IgD-negative memory B cell (primary cell): Measurements from ENCODE around the gene RPRD1A. TPM values are rescaled to one million over a fixed set of nuclear protein-coding genes. Genes with fewer than 3 reads are reported as not detected.
A peak's percentile ranks its signal among the peaks of the same experiment; 100 is the strongest.
"Not testable (repeated sequence)": the region's sequence is repeated elsewhere in the genome, so short reads cannot be mapped to it uniquely, and the experiment has no call there.

Experiments
- H3K27ac Mint-ChIP-seq, 3 donors: one replicate each; pipeline ENCODE4 v1.8.0; 2020 to 2022; ENCODE audit warnings: mild to moderate bottlenecking in 3 of 3, mixed read lengths in 3 of 3, moderate library complexity in 1 of 3
- H3K27me3 Mint-ChIP-seq: one replicate; pipeline ENCODE4 v1.8.0; 2021; ENCODE audit warnings: mixed read lengths
- H3K36me3 Mint-ChIP-seq: one replicate; pipeline ENCODE4 v1.8.0; 2020; ENCODE audit warnings: mild to moderate bottlenecking, mixed read lengths
- H3K4me1 Mint-ChIP-seq, 3 donors: one replicate each; pipeline ENCODE4 v1.8.0; 2020 to 2022; ENCODE audit warnings: mixed read lengths in 3 of 3, mild to moderate bottlenecking in 1 of 3
- H3K4me3 Mint-ChIP-seq, 4 donors: one replicate each; pipeline ENCODE4 v1.8.0; 2020 to 2022; ENCODE audit warnings: mild to moderate bottlenecking in 4 of 4, mixed read lengths in 4 of 4, moderate library complexity in 3 of 4
- H3K9me3 Mint-ChIP-seq, 3 donors: one replicate each; pipeline ENCODE4 v1.8.0; 2020 to 2021; ENCODE audit warnings: mixed read lengths in 3 of 3, mild to moderate bottlenecking in 1 of 3
- polyA plus RNA-seq: library from polyadenylated mRNA; unstranded; fragments of 300-500 nt; fragmentation: Illumina TruSeq; gene quantifications from one replicate; pipeline ENCODE4 v1.2.3, GENCODE V29; 2021

Gene RPRD1A
- polyA plus RNA-seq, 1 donor from 2014 or later = 15.6 TPM

DNA sequence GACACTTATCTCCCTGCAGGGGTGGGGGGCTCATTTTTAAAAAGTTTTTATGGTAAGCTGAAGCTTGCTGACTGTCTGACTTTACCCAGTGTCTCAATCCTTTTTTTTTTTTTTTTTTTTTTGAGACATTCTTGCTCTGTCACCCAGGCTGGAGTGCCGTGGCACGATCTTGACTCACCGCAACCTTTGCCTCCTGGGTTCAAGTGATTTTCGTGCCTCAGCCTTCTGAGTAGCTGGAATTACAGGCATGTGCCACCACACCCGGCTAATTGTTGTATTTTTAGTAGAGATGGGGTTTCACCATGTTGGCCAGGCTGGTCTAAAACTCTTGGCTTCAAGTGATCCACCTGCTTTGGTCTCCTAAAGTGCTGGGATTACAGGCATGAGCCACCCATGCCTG is 24.8 kb upstream of the RPRD1A start:
- H3K27ac Mint-ChIP-seq, H3K27me3 Mint-ChIP-seq, H3K4me1 Mint-ChIP-seq, H3K9me3 Mint-ChIP-seq, H3K36me3 Mint-ChIP-seq, H3K4me3 Mint-ChIP-seq: not testable (repeated sequence)

DNA sequence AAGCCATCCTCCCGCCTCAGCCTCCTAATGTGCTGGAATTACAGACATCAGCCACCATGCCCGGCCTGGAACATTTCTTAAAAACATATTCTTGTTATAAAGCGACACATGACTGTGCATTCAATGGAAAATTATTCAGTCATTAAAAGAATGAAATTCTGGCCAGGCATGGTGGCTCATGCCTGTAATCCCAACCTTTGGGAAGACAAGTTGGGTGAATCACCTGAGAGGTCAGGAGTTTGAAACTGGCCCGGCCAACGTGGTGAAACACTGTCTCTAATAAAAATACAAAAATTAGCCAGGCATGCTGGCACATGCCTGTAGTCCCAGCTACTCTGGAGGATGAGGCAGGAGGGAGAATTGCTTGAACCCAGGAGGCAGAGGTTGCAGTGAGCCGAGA is 21.6 kb upstream of the RPRD1A start:
- no peaks in the 10 kb centered on the region for H3K36me3 Mint-ChIP-seq
- no peaks in the 10 kb centered on the region for H3K9me3 Mint-ChIP-seq
- H3K4me3 Mint-ChIP-seq = peak overlapping the region in 1 of 4 donors; percentile 31
- H3K4me1 Mint-ChIP-seq = peaks cover 7 to 13% (median 8%) of the 10 kb centered on the region in 3 donors
- no peak overlapping the region for H3K27ac Mint-ChIP-seq
- H3K27me3 Mint-ChIP-seq = no peaks in the 10 kb centered on the region

DNA sequence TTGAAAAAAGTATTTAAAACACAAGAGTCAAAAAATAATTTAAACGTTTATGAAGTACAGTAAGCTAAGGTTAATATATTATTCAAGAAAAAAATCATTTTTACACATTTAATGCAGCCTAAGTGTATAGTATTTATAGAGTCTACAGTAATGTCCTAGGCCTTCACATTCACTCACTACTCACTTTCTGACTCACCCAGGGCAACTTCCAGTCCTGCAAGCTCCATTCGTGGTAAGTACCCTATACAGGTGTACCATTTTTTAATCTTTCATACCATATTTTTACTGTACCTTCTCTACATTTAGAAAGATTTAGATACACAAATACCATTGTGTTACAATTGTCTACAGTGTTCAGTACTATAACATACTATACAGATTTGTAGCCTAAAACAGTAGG is 20.9 kb upstream of the RPRD1A start:
- Mint-ChIP-seq H3K27ac (no peak overlapping the region), H3K27me3 (peaks cover 3% of the 10 kb centered on the region), H3K4me3 (no peak overlapping the region), H3K4me1 (peaks cover 12 to 16% (median 14%) of the 10 kb centered on the region in 3 donors), H3K9me3 (peaks cover 0 to 2% (median 0%) of the 10 kb centered on the region in 3 donors), H3K36me3 (no peaks in the 10 kb centered on the region)

DNA sequence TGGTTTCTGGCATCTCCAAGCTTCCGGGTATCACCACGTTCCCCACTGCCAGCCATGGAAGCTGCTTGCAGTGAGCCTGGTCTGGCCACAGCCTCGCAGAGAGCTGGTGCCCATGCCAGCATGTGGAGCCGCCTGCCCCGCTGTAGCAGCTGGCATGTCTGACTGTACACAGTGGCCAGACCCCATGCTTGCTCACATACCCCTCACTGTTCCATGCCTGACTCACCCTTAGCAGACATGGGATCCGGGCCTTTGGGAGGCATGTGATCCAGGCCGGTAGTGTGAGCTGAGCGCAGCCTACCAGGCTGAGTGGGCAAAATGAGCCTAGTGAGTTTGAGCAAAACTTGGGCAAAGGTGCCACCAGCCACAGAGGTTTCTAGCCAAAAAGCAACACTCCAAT is 18.8 kb upstream of the RPRD1A start:
- H3K4me1 Mint-ChIP-seq = peaks cover 19 to 20% (median 20%) of the 10 kb centered on the region in 3 donors
- peaks cover 5% of the 10 kb centered on the region for H3K27me3 Mint-ChIP-seq
- H3K27ac Mint-ChIP-seq = no peak overlapping the region
- peaks cover 0 to 2% (median 2%) of the 10 kb centered on the region in 3 donors for H3K9me3 Mint-ChIP-seq
- no peaks in the 10 kb centered on the region for H3K36me3 Mint-ChIP-seq
- no peak overlapping the region for H3K4me3 Mint-ChIP-seq

DNA sequence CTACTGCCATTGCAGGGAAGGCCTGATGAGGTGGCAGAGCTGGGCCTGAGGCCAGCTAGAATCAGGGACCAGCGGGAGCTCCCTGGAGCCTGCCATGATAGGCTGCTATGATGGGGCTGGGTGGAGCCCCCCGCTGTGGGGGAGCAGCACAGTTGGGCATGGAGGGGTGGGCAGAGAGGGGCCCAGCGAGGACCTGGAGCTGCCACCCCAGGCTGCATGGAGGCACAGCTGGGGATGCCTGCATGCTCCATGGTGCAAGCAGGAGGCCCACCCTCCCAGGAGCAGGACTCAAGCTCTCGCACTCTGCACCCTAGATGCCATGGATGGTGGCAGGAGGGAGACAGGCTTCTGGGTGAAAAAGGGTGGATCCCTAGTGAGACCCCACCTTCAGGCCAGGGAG is 17.8 kb upstream of the RPRD1A start:
- Mint-ChIP-seq H3K4me1 (peaks cover 19 to 20% (median 20%) of the 10 kb centered on the region in 3 donors), H3K27me3 (peaks cover 5% of the 10 kb centered on the region), H3K9me3 (peaks cover 0 to 12% (median 6%) of the 10 kb centered on the region in 3 donors), H3K27ac (no peak overlapping the region), H3K36me3 (no peaks in the 10 kb centered on the region), H3K4me3 (no peak overlapping the region)

DNA sequence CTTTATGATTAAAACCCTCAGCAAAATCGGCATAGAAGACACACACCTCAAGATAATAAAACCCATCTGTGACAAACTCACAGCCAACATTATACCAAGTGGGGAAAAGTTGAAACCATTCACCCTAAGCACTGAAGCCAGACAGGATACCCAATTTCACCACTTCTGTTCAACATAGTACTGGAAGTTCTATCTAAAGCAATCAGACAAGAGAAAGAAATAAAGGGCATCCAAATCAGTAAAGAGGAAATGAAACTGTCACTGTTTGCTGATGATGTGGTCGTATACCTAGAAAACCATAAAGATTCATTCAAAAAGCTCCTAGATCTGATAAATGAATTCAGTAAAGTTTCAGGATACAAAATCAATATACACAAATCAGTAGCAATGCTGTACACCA is 16.4 kb upstream of the RPRD1A start:
- peak overlapping the region in 1 of 4 donors; percentile 6 for H3K4me3 Mint-ChIP-seq
- peaks cover 19 to 20% (median 20%) of the 10 kb centered on the region in 3 donors for H3K4me1 Mint-ChIP-seq
- H3K9me3 Mint-ChIP-seq = peaks cover 0 to 12% (median 6%) of the 10 kb centered on the region in 3 donors
- H3K36me3 Mint-ChIP-seq = no peaks in the 10 kb centered on the region
- peaks cover 5% of the 10 kb centered on the region for H3K27me3 Mint-ChIP-seq
- no peak overlapping the region for H3K27ac Mint-ChIP-seq

DNA sequence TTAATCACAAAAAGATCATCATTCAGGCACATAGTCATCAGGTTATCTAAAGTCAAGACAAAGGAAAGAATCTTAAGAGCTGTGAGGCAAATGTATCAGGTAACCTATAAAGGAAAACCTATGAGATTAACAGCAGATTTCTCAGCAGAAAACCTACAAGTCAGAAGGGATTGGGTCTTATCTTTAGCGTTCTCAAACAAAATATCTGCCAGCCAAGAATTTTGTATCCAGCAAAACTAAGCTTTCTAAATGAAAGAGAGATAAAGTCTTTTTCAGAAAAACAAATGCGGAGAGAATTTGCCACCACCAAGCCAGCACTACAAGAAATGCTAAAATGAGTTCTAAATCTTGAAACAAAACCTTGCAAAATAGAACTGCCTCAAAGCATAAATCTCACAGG is 13.8 kb upstream of the RPRD1A start:
- not testable (repeated sequence) for H3K27ac Mint-ChIP-seq, H3K4me3 Mint-ChIP-seq, H3K36me3 Mint-ChIP-seq, H3K27me3 Mint-ChIP-seq
- Mint-ChIP-seq H3K4me1 (peaks cover 11 to 19% (median 12%) of the 10 kb centered on the region in 3 donors), H3K9me3 (peaks cover 0 to 12% (median 6%) of the 10 kb centered on the region in 3 donors)

DNA sequence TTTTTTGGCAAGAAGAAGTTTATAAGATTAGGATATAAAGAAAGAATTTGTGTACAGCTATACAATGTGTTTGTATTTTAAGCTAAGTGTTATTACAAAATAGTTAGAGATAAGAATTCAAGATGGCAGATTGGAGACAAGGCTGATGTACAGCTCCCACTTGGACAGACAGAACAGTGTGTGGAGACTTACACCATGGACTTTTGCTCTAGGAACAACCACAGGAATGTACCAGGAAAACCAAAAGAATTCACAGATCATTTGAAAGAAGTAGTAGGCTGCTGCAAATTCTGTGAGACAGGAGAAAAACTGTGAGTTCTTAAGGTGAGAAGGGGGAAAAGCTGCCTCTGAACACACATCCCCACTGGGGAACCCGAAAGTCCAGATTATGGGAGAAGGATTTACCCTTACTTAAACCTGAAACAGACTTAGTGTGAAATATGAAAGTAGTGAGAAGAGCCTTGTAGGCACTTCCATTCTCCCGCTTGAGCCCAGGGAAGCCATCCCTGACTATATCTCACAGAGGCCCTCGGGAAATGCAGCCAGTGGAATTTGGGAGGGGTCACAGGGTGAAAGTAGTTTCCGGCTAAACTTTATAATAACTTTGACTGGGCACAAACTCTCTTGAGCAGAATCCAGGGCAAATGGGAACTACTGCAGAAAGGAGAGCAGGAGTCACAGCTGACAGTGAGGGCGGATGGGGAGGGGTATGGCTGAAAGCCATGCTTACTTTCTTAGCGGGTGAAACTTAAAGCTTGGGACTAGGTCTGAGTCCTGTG is 11.6 kb upstream of the RPRD1A start:
- no peak overlapping the region for H3K27ac Mint-ChIP-seq
- peaks cover 8% of the 10 kb centered on the region for H3K27me3 Mint-ChIP-seq
- H3K9me3 Mint-ChIP-seq = peaks cover 0 to 12% (median 5%) of the 10 kb centered on the region in 3 donors

DNA sequence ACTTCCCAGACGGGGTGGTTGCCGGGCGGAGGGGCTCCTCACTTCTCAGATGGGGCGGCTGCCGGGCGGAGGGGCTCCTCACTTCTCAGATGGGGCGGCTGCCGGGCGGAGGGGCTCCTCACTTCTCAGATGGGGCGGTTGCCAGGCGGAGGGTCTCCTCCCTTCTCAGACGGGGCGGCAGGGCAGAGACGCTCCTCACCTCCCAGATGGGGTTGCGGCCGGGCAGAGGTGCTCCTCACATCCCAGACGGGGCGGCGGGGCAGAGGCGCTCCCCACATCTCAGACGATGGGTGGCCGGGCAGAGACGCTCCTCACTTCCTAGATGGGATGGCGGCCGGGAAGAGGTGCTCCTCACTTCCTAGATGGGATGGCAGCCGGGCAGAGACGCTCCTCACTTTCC is 10.4 kb upstream of the RPRD1A start:
- not testable (repeated sequence) for H3K27me3 Mint-ChIP-seq, H3K27ac Mint-ChIP-seq, H3K4me3 Mint-ChIP-seq, H3K36me3 Mint-ChIP-seq
- Mint-ChIP-seq H3K4me1 (peaks cover 1 to 11% (median 4%) of the 10 kb centered on the region in 3 donors), H3K9me3 (peaks cover 0 to 12% (median 4%) of the 10 kb centered on the region in 3 donors)

More for the DNA sequence above, 11.6 kb upstream of the RPRD1A start:
- Mint-ChIP-seq H3K4me3 (no peak overlapping the region), H3K36me3 (no peaks in the 10 kb centered on the region), H3K4me1 (peaks cover 11 to 17% (median 11%) of the 10 kb centered on the region in 3 donors)

DNA sequence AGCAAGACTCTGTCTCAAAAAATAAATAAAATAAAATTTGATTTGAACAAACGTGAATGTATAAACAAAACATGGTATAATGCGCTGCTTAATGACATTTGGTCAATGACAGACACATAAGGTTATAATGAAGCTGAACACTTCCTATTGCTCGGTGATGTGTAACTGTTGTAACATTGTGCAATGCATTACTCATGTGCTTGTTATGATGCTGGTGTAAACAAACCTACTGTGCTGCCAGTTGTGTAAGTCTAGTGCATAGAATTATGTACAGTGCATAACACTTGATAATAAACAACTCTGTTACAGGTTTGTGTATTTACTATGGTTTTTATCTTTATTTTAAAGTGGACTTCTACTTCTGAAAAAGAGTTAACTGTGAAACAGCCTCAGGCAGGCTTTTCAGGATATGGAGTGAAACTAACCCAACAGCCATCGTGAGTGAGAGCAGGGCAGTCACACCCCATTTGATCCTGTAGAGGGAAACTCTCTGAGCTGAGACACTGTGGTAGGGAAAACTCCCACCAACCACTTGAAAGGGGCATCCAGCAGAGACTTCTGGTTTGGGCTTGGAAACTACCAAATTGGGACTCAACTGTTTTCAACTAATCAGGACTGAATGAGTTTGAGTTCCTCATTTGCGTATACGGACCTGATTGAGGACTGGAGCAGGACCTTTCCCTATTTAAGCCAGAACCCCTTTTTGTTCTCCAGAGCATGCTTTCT is 8.7 kb upstream of the RPRD1A start:
- no peak overlapping the region for H3K4me3 Mint-ChIP-seq
- H3K27ac Mint-ChIP-seq = no peak overlapping the region
- no peaks in the 10 kb centered on the region for H3K36me3 Mint-ChIP-seq
- peaks cover 8% of the 10 kb centered on the region for H3K27me3 Mint-ChIP-seq
- H3K9me3 Mint-ChIP-seq = peaks cover 0 to 8% (median 2%) of the 10 kb centered on the region in 3 donors
- H3K4me1 Mint-ChIP-seq = peaks cover 0 to 4% (median 0%) of the 10 kb centered on the region in 3 donors

DNA sequence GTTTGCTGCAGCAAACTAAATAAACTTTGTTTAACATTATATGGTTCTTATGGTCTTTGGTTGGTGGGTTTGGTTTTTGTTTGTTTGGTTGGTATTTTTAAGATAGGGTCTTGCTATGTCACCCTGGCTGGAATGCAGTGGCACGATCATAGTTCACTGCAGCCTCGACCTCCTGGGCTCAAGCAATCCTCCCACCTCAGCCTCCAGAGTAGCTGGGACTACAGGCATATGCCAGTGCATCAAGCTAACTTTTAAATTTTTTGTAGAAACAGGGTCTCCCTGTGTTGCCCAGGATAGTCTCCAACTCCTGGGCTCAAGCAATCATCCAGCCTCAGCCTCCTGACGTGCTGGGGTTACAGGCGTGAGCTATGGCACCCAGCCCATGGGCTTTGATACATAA is 7.1 kb upstream of the RPRD1A start:
- no peak overlapping the region for H3K4me3 Mint-ChIP-seq
- H3K27ac Mint-ChIP-seq = no peak overlapping the region
- H3K36me3 Mint-ChIP-seq = no peaks in the 10 kb centered on the region
- H3K4me1 Mint-ChIP-seq = peaks cover 0 to 4% (median 0%) of the 10 kb centered on the region in 3 donors
- H3K9me3 Mint-ChIP-seq = no peaks in the 10 kb centered on the region
- peaks cover 8% of the 10 kb centered on the region for H3K27me3 Mint-ChIP-seq

DNA sequence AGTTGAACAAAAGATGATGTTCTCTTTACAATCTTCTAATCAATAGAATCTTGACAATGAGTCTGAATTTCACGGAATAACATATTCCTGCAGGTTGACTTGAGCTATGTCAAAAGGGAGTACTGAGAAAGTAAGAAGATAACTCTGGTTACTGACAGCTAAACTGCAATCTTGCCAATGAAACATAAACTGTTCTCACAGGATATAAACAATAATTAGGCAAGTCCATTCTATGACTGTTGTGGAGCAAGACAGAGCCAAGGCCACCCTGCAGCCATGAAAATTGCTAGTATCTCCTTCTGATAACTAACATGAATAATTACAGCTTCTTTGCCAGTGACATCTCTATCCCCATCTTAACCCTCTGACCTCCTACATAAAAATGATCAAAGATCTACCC is 6.3 kb upstream of the RPRD1A start:
- peaks cover 0 to 4% (median 0%) of the 10 kb centered on the region in 3 donors for H3K4me1 Mint-ChIP-seq
- peaks cover 8% of the 10 kb centered on the region for H3K27me3 Mint-ChIP-seq
- H3K4me3 Mint-ChIP-seq = no peak overlapping the region
- H3K36me3 Mint-ChIP-seq = no peaks in the 10 kb centered on the region
- peak overlapping the region in 1 of 3 donors; percentile 69 for H3K27ac Mint-ChIP-seq
- H3K9me3 Mint-ChIP-seq = no peaks in the 10 kb centered on the region

DNA sequence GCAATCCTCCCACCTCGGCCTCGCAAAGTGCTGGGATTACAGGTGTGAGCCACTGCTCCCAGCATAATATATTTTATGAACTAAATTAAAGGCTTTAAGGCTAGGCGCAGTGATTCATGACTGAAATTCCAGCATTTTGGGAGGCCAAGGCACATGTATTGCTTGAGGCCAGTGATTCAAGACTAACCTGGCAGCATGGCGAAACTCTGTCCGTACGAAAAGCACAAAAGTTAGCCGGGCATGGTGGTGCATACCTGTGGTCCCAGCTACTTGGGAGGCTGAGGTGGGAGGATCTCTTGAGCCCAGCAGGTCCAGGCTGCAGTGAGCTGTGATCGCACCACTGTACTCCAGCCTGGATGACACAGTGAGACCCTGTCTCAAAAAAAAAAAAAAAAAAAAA is 5.0 kb upstream of the RPRD1A start:
- H3K36me3 Mint-ChIP-seq, H3K27me3 Mint-ChIP-seq, H3K9me3 Mint-ChIP-seq, H3K27ac Mint-ChIP-seq, H3K4me3 Mint-ChIP-seq, H3K4me1 Mint-ChIP-seq: not testable (repeated sequence)

DNA sequence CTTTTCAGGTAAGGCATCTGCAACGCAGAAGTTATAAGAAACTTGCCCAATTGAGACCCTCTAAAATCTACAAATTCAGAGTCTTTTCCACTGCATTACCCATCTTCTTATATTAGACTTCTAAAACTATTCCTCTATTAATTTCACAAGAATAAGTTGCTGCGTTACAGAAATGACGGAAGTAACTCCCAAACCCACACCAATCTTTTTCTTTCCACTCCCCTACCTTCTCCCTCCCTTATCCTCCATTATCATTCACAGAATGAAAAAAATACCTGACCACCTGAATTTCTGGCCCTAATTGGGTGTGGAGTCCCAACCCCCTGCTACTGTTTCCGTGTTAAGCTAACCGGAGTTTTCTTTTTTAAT is 689 bp downstream of the RPRD1A start:
- Mint-ChIP-seq H3K27me3 (no peaks in the 10 kb centered on the region), H3K9me3 (no peaks in the 10 kb centered on the region), H3K36me3 (peaks cover 8% of the 10 kb centered on the region), H3K4me1 (peaks cover 29 to 36% (median 33%) of the 10 kb centered on the region in 3 donors), H3K27ac (peak overlapping the region; percentile 79 to 98 (median 84)), H3K4me3 (peak overlapping the region; percentile 74 to 99 (median 94))

DNA sequence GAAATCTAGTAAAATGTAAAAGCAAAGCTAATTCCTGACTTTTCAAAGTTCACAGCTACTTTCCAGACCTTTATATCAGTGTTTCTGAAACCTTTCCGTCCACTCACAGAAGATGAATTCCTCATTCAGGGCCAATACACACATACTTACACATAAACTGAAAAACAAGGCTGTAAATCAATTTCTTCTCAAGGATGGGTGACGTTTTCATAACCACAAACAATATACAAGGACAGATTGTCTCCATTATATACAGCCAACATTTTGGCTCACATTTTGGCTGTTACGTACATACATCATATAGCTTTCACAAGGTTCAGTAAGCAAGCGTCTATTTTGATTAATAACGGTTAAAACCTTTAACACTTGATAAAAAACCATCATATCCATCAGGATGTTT is 1.4 kb downstream of the RPRD1A start:
- peaks cover 8% of the 10 kb centered on the region for H3K36me3 Mint-ChIP-seq
- H3K27ac Mint-ChIP-seq = peak overlapping the region; percentile 40 to 98 (median 79)
- H3K9me3 Mint-ChIP-seq = no peaks in the 10 kb centered on the region
- H3K4me3 Mint-ChIP-seq = peak overlapping the region; percentile 74 to 99 (median 94)
- H3K4me1 Mint-ChIP-seq = peaks cover 29 to 40% (median 38%) of the 10 kb centered on the region in 3 donors
- H3K27me3 Mint-ChIP-seq = no peaks in the 10 kb centered on the region

DNA sequence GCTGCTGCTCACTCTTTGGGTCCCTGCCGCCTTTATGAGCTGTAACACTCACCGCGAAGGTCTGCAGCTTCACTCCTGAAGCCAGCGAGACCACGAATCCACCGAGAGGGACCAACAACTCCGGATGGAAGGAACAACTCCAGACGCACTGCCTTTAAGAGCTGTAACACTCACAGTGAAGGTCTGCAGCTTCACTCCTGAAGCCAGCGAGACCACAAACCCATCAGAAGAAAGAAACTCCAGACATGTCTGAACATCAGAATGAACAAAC is 2.6 kb downstream of the RPRD1A start:
- H3K9me3 Mint-ChIP-seq, H3K36me3 Mint-ChIP-seq, H3K27me3 Mint-ChIP-seq: not testable (repeated sequence)
- H3K4me1 Mint-ChIP-seq = peaks cover 36 to 48% (median 45%) of the 10 kb centered on the region in 3 donors
- peak overlapping the region in 1 of 3 donors; percentile 40 for H3K27ac Mint-ChIP-seq
- H3K4me3 Mint-ChIP-seq = peak overlapping the region in 2 of 4 donors; percentile 70 to 74
